Colonic mucosa (tissue), 4 donors: Measurements from ENCODE around the gene LILRB2. TPM values are rescaled to one million over a fixed set of nuclear protein-coding genes. Genes with fewer than 3 reads are reported as not detected.
"Not testable (repeated sequence)": the region's sequence is repeated elsewhere in the genome, so short reads cannot be mapped to it uniquely, and the experiment has no call there.

ENCODE experiments used
- DNase-seq: peaks from one replicate; pipeline ENCODE4 v3.0.0-alpha.2; 2020
- H3K27ac ChIP-seq: fragments of 200-600 bp; one replicate; pipeline ENCODE4 v1.8.0; 2021
- H3K27me3 ChIP-seq: fragments of 200-600 bp; one replicate; pipeline ENCODE4 v1.8.0; 2021
- H3K36me3 ChIP-seq: fragments of 200-600 bp; one replicate; pipeline ENCODE4 v1.8.0; 2021
- H3K4me1 ChIP-seq: fragments of 200-600 bp; one replicate; pipeline ENCODE4 v1.8.0; 2021; ENCODE audit warnings: mild to moderate bottlenecking
- H3K4me3 ChIP-seq: fragments of 200-600 bp; one replicate; pipeline ENCODE4 v1.8.0; 2021
- H3K9ac ChIP-seq, 2 donors: one replicate each; pipeline ENCODE4 v1.7.0; 2013; ENCODE audit warnings: control low read depth in 2 of 2, low read depth in 2 of 2, low read length in 2 of 2
- H3K9me3 ChIP-seq: fragments of 200-600 bp; one replicate; pipeline ENCODE4 v1.8.0; 2021
- intact Hi-C: fragments of 100-400 bp; cut with DNase I; formaldehyde crosslinking; loops from one replicate; pipeline ENCODE4 v1.14.1; 2022
- total RNA-seq, 2 donors: library from RNA; stranded (reverse); fragmentation: NEBNext Ultra II Directional in 1 of 2; extraction: Animal tissue kit (Norgen Biotek cat#: 25700) in 1 of 2; gene quantifications; one replicate each; pipeline ENCODE4 v1.2.1, GENCODE V29; 2021
- TF ChIP-seq, protein P1 (sequence below): fragments of 200-600 bp; IDR thresholded peaks from one replicate; pipeline ENCODE4 v1.8.0; 2022; ENCODE audit warnings: antibody characterized with exemption, mild to moderate bottlenecking
- donor health status: healthy.
- donor health status: DM: no; HTN: no; CAD: no.
- donor health status: DM: no; HTN: no; CAD: no.

The LILRB2 gene
- total RNA-seq, 2 donors from 2014 or later: 1.3 to 5.3 TPM

DNA sequence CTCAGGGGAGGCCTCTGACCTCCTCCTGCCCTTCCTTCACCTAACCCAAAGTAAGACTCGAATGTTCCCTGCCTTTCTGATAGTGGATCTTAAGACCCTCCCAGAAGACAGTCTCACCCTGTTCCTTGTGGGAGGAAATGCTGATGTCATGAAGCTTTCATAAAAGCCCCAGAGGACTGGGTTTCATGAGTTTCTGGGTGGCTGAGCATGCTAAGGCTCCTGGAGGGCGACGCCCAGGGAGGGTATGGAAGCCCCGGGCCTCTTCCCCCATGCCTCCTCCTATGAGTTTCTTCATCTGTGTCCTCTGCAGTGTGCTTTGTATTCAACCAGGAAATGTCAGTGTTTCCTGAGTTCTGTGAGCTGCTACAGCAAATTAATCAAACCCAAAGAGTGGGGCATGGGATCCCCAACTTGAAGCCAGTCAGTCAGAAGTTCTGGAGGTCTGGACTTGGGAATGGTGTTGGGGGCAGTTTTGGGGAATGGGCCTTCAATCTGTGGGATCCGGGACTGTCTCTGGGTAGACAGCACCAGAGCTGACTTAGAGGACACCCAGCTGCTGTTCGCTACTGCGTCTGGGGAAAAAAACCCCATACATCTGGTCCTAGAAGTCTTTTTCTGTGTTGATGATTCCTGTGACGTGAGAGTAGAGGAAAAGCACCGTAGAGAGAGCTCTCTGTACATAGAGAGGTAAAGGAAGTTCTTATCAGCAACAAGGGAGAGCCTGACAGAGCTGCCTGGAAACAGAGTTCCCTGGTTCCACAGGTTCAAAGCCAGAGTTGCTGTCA, 2.0 kb upstream of the LILRB2 start:
- Histone ChIP-seq H3K9me3 (no peaks in the 10 kb centered on the region), H3K27ac (no peak overlapping the region), H3K9ac (no peak overlapping the region), H3K36me3 (no peaks in the 10 kb centered on the region), H3K27me3 (no peaks in the 10 kb centered on the region), H3K4me3 (no peak overlapping the region), H3K4me1 (no peaks in the 10 kb centered on the region)
- DNase-seq: no peak
- intact Hi-C loops: no loop called here
- TF ChIP-seq, protein P1, sequence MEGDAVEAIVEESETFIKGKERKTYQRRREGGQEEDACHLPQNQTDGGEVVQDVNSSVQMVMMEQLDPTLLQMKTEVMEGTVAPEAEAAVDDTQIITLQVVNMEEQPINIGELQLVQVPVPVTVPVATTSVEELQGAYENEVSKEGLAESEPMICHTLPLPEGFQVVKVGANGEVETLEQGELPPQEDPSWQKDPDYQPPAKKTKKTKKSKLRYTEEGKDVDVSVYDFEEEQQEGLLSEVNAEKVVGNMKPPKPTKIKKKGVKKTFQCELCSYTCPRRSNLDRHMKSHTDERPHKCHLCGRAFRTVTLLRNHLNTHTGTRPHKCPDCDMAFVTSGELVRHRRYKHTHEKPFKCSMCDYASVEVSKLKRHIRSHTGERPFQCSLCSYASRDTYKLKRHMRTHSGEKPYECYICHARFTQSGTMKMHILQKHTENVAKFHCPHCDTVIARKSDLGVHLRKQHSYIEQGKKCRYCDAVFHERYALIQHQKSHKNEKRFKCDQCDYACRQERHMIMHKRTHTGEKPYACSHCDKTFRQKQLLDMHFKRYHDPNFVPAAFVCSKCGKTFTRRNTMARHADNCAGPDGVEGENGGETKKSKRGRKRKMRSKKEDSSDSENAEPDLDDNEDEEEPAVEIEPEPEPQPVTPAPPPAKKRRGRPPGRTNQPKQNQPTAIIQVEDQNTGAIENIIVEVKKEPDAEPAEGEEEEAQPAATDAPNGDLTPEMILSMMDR: no peak

- H3K36me3 ChIP-seq, intact Hi-C loops, H3K4me3 ChIP-seq, H3K9ac ChIP-seq, DNase-seq, H3K27ac ChIP-seq, H3K4me1 ChIP-seq, H3K27me3 ChIP-seq, H3K9me3 ChIP-seq: not testable (repeated sequence)
These were observed 792 bp upstream of the LILRB2 start for GRCh38 chr19:54281729-54282075.

- intact Hi-C loops, H3K4me1 ChIP-seq, DNase-seq, H3K27ac ChIP-seq, H3K36me3 ChIP-seq, H3K27me3 ChIP-seq, H3K9ac ChIP-seq, H3K9me3 ChIP-seq: not testable (repeated sequence)
- peak overlapping the region; percentile 15 for H3K4me3 ChIP-seq
These were observed 469 bp downstream of the LILRB2 start for GRCh38 chr19:54280441-54280840.

DNA sequence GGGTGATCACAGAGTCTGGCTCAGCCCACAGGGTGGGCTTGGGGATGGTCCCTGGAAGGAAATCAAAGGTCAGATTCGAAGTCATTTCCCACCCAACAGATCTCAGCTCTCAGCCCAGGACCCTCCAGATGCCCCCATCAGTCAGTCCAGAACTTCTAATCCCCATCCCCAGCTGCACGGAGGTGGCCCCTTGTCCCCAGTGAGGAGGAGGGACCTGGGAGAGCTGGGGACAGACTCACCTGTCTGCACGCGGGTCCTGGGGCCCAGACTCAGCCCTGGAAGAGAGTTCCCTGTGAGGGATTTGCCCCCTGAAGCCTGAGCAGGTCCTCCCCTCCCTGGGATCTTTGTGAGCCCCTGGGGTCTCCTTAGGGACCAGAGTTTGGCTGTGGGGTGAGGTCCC, 885 bp downstream of the LILRB2 start:
- H3K36me3 ChIP-seq, H3K4me1 ChIP-seq, intact Hi-C loops, H3K27me3 ChIP-seq, H3K9me3 ChIP-seq, DNase-seq, H3K27ac ChIP-seq, H3K9ac ChIP-seq: not testable (repeated sequence)
- H3K4me3 ChIP-seq: peak overlapping the region; percentile 15

DNA sequence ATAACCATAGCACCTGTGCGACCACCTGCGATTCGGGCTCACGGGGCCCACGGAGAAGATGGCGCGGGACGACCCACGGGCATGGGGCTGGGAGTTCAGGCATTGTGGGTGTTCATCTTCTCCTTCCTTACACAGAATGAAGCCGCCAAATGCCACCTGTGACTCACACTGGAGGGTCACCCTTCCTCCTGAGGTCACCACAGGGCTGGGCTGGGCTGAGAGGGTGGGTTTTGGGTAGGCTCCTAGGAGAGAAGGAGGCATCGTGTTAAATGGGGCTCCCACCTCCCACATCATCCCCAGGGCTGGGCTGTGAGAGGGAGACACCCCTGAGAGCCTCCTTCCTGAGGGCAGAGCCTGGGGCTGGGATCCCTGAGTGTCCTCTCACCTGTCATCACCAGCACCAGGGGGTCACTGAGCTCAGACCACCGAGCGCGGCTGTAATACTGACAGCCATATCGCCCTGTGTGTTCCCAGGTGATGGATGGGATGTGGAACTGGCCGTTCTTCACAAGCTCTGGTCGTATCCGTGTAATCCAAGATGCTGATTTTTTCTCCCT, 1.4 kb downstream of the LILRB2 start:
- intact Hi-C loops: no loop called here
- no peaks in the 10 kb centered on the region for H3K4me1 ChIP-seq
- H3K27ac ChIP-seq: no peak overlapping the region
- no peak for DNase-seq
- H3K9me3 ChIP-seq: no peaks in the 10 kb centered on the region
- no peaks in the 10 kb centered on the region for H3K36me3 ChIP-seq
- no peak overlapping the region for H3K9ac ChIP-seq
- no peaks in the 10 kb centered on the region for H3K27me3 ChIP-seq
- no peak overlapping the region for H3K4me3 ChIP-seq
- TF ChIP-seq, protein P1: no peak

DNA sequence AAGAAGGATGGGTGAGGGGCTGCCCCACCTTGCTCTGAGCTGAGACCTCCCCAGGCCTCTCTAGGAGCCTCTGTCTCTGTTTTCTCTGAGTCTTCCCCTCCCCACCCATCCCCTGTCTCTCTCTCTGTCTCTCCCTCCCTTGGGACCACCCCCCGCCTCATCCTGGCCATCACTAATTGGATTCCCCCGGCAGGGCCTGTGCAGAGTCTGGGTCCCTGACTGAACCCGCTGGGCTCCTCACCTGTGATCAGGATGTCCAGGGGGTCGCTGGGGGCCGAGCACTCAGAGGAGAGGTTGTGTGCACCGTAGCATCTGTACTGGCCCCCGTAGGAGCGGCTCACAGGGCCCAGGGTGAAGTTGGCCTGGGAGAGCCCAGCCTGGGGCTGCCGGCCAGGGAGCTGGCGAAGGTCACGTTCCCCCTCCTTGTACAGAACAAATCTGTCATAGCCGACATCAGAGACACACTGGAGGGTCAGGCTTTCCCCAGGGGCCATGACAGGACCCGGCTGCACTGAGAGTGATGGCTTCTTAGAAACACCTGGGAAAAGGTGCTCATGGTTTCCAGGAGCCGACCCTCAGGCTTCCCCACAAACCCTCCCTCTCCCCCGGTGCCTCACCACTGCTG, 2.2 kb downstream of the LILRB2 start:
- H3K27ac ChIP-seq, H3K9ac ChIP-seq, H3K4me3 ChIP-seq, H3K9me3 ChIP-seq, H3K4me1 ChIP-seq, intact Hi-C loops, H3K36me3 ChIP-seq, DNase-seq, H3K27me3 ChIP-seq: not testable (repeated sequence)

- H3K36me3 ChIP-seq, H3K27ac ChIP-seq, H3K27me3 ChIP-seq, intact Hi-C loops, H3K4me1 ChIP-seq, DNase-seq, H3K9ac ChIP-seq, H3K4me3 ChIP-seq, H3K9me3 ChIP-seq: not testable (repeated sequence)
These were observed 2.9 kb downstream of the LILRB2 start for GRCh38 chr19:54278056-54278455.

DNA sequence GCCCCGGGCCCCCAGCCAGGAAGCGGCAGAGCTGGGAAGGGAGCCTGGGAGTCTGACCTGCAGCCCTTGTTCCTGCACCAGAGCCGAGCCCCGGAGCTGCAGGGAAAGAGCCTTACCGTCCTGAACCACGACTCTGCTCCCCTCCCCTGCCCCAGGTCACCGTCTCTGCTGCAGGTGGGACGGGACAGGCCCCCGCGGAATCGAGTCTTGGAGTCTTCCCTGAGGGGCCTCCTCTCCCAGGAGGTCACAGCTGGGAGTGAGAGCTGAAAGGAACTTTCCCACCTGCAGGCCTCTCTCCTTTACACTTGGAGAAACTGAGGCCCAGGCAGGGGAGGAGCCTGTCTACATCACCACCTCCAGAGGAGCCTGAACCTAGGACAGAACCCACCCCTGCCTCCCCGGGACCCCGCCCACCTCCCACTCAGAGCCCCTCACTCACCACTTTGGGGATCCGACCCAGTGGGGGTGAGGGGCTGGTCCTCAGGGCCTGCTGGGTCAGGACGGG, 3.7 kb downstream of the LILRB2 start:
- intact Hi-C loops, H3K4me1 ChIP-seq, H3K9me3 ChIP-seq, H3K36me3 ChIP-seq, H3K27ac ChIP-seq, H3K27me3 ChIP-seq, DNase-seq, H3K4me3 ChIP-seq, H3K9ac ChIP-seq: not testable (repeated sequence)
